HEK293 (cell line): ENCODE results near the gene ANKRD44.
"Not testable (repeated sequence)": the region's sequence is repeated elsewhere in the genome, so short reads cannot be mapped to it uniquely, and the experiment has no call there.

ENCODE experiments used
- CTCF ChIA-PET: fragments of 350-600 bp; formaldehyde crosslinking; extraction: SDS; loops from one replicate; lab custom pipeline; 2021; ENCODE audit warnings: antibody characterized with exemption; lab: Yijun Ruan, JAX
- POLR2A ChIA-PET: fragments of 300-600 bp; formaldehyde crosslinking; extraction: SDS; loops from one replicate; lab custom pipeline; 2020; ENCODE audit warnings: antibody characterized with exemption, inconsistent platforms; lab: Yijun Ruan, JAX
- H3K27ac ChIP-seq: fragments of 200-500 bp; sonication (Bioruptor generic); 2 replicates; pipeline ENCODE4 v1.5.1; 2014; ENCODE audit warnings: low read depth, low read length, control low read depth, inconsistent platforms; ENCODE audit errors: extremely low read depth
- H3K36me3 ChIP-seq, 2 experiments: fragments of 200-500 bp in 1 of 2; sonication (Bioruptor generic) in 1 of 2; 1 replicate in 1 of 2; 2 replicates in 1 of 2; pipeline ENCODE4 v1.5.1; 2014 to 2017; ENCODE audit warnings: inconsistent platforms in 2 of 2, low read length in 2 of 2; ENCODE audit not compliant: control insufficient read depth in 2 of 2, insufficient read depth in 1 of 2
- H3K4me1 ChIP-seq: fragments of 200-500 bp; sonication (Bioruptor generic); 2 replicates; pipeline ENCODE4 v1.5.1; 2014; ENCODE audit warnings: mild to moderate bottlenecking, low read length, inconsistent platforms; ENCODE audit not compliant: control insufficient read depth, insufficient read depth
- H3K4me3 ChIP-seq: 2 replicates; pipeline ENCODE4 v1.5.1; 2011; ENCODE audit warnings: low read depth, mild to moderate bottlenecking, control low read depth, low read length, moderate library complexity
- H3K9me3 ChIP-seq: fragments of 200-500 bp; sonication (Bioruptor generic); 2 replicates; pipeline ENCODE4 v1.5.1; 2014; ENCODE audit warnings: low read depth, low read length, inconsistent platforms; ENCODE audit not compliant: control insufficient read depth, insufficient read depth
- HOXC10 ChIP-seq: sonication (generic); formaldehyde crosslinking; IDR thresholded peaks from 2 replicates; pipeline ENCODE4 v1.8.1; 2023; ENCODE audit warnings: mild to moderate bottlenecking, missing genetic modification reagents
- PRDM6 ChIP-seq: fragments of 450-650 bp; formaldehyde crosslinking; IDR thresholded peaks from 2 replicates; pipeline ENCODE4 v1.5.1; 2017; ENCODE audit warnings: missing biosample characterization, missing genetic modification characterization
- ZFP3 ChIP-seq: fragments of 450-650 bp; formaldehyde crosslinking; IDR thresholded peaks from 2 replicates; pipeline ENCODE4 v1.5.1; 2016; ENCODE audit warnings: low read depth, missing biosample characterization, missing genetic modification characterization
- ZNF133 ChIP-seq: fragments of 450-650 bp; formaldehyde crosslinking; IDR thresholded peaks from 2 replicates; pipeline ENCODE4 v1.5.1; 2016; ENCODE audit warnings: missing biosample characterization, missing genetic modification characterization
- ZNF146 ChIP-seq: fragments of 450-650 bp; formaldehyde crosslinking; IDR thresholded peaks from 2 replicates; pipeline ENCODE4 v1.5.1; 2016; ENCODE audit warnings: missing biosample characterization, missing genetic modification characterization
- ZNF202 ChIP-seq: fragments of 450-650 bp; formaldehyde crosslinking; IDR thresholded peaks from 2 replicates; pipeline ENCODE4 v1.5.1; 2016; ENCODE audit warnings: missing biosample characterization, missing genetic modification characterization, borderline replicate concordance
- ZNF561 ChIP-seq: fragments of 450-650 bp; IDR thresholded peaks from 2 replicates; pipeline ENCODE4 v1.5.1; 2018; ENCODE audit warnings: missing biosample characterization, missing genetic modification characterization, borderline replicate concordance
- ZNF629 ChIP-seq: fragments of 450-650 bp; formaldehyde crosslinking; IDR thresholded peaks from 2 replicates; pipeline ENCODE4 v1.5.1; 2017; ENCODE audit warnings: missing biosample characterization, missing genetic modification characterization
- ZNF670 ChIP-seq: fragments of 450-650 bp; formaldehyde crosslinking; IDR thresholded peaks from 2 replicates; pipeline ENCODE4 v1.5.1; 2016; ENCODE audit warnings: missing biosample characterization, missing genetic modification characterization, low read depth
- ZNF76 ChIP-seq: fragments of 450-650 bp; formaldehyde crosslinking; IDR thresholded peaks from 2 replicates; pipeline ENCODE4; 2016; ENCODE audit warnings: low read depth, missing biosample characterization, missing genetic modification characterization, borderline replicate concordance
- ZNF830 ChIP-seq: fragments of 450-650 bp; IDR thresholded peaks from 2 replicates; pipeline ENCODE4 v1.5.0; 2018; ENCODE audit warnings: missing biosample characterization, missing genetic modification characterization, low read depth, mild to moderate bottlenecking, moderate library complexity
- TF ChIP-seq, protein P1 (sequence below): fragments of 450-650 bp; formaldehyde crosslinking; IDR thresholded peaks from 2 replicates; pipeline ENCODE4 v1.5.1; 2016; ENCODE audit warnings: missing biosample characterization, missing genetic modification characterization
- TF ChIP-seq, protein P2 (sequence below): sonication (generic); formaldehyde crosslinking; IDR thresholded peaks from 2 replicates; pipeline ENCODE4 v1.8.1; 2022; ENCODE audit warnings: mild to moderate bottlenecking, moderate library complexity, missing genetic modification reagents

Gene ANKRD44

DNA sequence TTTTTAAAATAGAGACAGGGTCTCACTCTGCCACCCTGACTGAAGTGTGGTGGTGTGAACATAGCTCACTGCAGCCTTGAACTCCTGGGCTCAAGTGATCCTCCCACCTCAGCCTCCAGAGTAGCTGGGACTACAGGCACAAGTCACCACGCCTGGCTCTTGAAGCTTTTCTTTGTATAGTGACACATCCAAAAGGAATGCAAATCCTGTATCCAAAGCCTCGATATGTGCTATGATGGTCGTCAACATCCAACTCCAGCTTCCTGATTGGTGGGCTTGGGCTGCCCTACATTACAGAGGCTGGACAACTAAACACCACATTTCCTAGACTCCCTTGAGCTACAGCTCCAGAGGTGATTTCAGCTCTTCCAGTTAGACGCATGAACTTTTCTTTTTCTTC, 282.4 kb downstream of the ANKRD44 start:
- Histone ChIP-seq H3K27ac (no peak overlapping the region), H3K9me3 (no peaks in the 10 kb centered on the region), H3K4me1 (no peaks in the 10 kb centered on the region), H3K4me3 (no peak overlapping the region), H3K36me3 (no peaks in the 10 kb centered on the region)
- TF ChIP-seq ZNF629 (tag by site-specific recombination) = no peak
- TF ChIP-seq, protein P1, sequence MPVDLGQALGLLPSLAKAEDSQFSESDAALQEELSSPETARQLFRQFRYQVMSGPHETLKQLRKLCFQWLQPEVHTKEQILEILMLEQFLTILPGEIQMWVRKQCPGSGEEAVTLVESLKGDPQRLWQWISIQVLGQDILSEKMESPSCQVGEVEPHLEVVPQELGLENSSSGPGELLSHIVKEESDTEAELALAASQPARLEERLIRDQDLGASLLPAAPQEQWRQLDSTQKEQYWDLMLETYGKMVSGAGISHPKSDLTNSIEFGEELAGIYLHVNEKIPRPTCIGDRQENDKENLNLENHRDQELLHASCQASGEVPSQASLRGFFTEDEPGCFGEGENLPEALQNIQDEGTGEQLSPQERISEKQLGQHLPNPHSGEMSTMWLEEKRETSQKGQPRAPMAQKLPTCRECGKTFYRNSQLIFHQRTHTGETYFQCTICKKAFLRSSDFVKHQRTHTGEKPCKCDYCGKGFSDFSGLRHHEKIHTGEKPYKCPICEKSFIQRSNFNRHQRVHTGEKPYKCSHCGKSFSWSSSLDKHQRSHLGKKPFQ (tag by site-specific recombination) = no peak
- no peak for TF ChIP-seq ZNF670 (tag by site-specific recombination)
- CTCF ChIA-PET = interaction anchor here (0.6 to 1.7 kb wide), 5 partner anchors 12 to 350 kb away, joined by 3 to 6 read pairs (median 3); no protein-coding TSS in a partner anchor
- POLR2A ChIA-PET = no interaction called here

DNA sequence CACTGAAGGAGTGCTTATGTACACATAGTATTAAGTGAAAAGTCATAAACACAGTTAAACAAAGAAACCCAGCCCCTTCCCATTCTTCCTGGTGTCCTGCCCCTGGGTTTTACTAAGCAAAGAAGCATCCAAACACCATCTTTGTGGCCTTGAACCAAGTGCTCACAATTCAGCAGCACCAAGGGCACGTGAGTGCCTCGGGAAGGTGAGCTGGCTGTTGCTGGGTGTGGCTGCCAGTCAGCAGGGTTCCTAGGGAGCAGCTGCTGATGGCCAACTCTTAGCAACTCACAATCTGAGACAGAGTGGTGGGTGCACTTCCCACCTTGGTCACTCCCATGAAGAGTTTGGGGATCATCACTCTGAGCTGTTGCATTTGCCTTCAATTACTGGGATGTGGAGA, 286.4 kb downstream of the ANKRD44 start:
- no peak overlapping the region for H3K27ac ChIP-seq
- POLR2A ChIA-PET = no interaction called here
- no peak overlapping the region for H3K4me3 ChIP-seq
- H3K4me1 ChIP-seq = no peaks in the 10 kb centered on the region
- H3K9me3 ChIP-seq = no peaks in the 10 kb centered on the region
- no peak for TF ChIP-seq ZNF830
- TF ChIP-seq ZNF202 (tag by site-specific recombination) = no peak
- TF ChIP-seq HOXC10 (CRISPR knock-in tag) = no peak
- no peak for TF ChIP-seq ZNF76 (tag by site-specific recombination)
- TF ChIP-seq PRDM6 = no peak
- TF ChIP-seq ZNF561 = no peak
- TF ChIP-seq, protein P2, sequence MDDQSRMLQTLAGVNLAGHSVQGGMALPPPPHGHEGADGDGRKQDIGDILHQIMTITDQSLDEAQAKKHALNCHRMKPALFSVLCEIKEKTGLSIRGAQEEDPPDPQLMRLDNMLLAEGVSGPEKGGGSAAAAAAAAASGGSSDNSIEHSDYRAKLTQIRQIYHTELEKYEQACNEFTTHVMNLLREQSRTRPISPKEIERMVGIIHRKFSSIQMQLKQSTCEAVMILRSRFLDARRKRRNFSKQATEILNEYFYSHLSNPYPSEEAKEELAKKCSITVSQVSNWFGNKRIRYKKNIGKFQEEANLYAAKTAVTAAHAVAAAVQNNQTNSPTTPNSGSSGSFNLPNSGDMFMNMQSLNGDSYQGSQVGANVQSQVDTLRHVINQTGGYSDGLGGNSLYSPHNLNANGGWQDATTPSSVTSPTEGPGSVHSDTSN (CRISPR knock-in tag) = no peak
- no peaks in the 10 kb centered on the region for H3K36me3 ChIP-seq
- CTCF ChIA-PET = interaction anchor here (0.6 to 1.0 kb wide), 2 partner anchors 11 to 133 kb away, joined by 4 read pairs; no protein-coding TSS in a partner anchor

GRCh38 chr2:197020921-197021320, 289.7 kb downstream of the ANKRD44 start:
- H3K27ac ChIP-seq, H3K4me3 ChIP-seq, H3K9me3 ChIP-seq, H3K36me3 ChIP-seq, POLR2A ChIA-PET, H3K4me1 ChIP-seq: not testable (repeated sequence)
- CTCF ChIA-PET = interaction anchor here (1.5 kb wide), 1 partner anchor 9 kb away, joined by 6 read pairs; no protein-coding TSS in a partner anchor
- TF ChIP-seq ZNF146 (tag by site-specific recombination) = peak; percentile 61; the same call in 1 of the 2 replicates

DNA sequence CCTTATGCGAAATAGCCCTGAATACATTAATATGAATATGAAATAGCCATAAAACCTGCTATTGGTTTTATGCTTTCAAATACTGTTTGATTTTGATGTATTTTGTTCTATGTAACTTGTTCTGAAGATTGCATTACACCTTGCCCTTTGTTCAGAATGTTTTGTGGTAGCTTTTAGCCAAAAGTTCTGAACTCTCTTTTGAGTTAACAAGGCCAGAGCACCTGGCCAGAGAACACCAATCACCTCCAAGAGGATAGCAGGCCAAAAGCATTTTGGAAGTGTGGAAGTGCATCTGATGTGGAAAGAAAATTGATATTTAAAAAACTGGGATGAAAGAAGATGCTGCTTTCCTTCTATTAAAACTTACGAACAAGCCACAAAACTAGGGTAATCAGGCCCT, 297.5 kb downstream of the ANKRD44 start:
- Histone ChIP-seq H3K4me3 (no peak overlapping the region), H3K36me3 (no peaks in the 10 kb centered on the region), H3K4me1 (no peaks in the 10 kb centered on the region), H3K9me3 (no peaks in the 10 kb centered on the region), H3K27ac (no peak overlapping the region)
- TF ChIP-seq ZNF133 (tag by site-specific recombination) (no peak), ZFP3 (tag by site-specific recombination) (no peak)
- POLR2A ChIA-PET = no interaction called here
- CTCF ChIA-PET = interaction anchor here (0.6 to 3.4 kb wide), 6 partner anchors 11 to 935 kb away, joined by 3 to 28 read pairs (median 4); no protein-coding TSS in a partner anchor
